H9 (cell line): ENCODE data around the gene SCN4A. TPM values are rescaled to one million over a fixed set of nuclear protein-coding genes. Genes with fewer than 3 reads are reported as not detected.
A peak's percentile ranks its signal among the peaks of the same experiment; 100 is the strongest.

Experiments
- DNase-seq: peaks from one replicate; pipeline ENCODE4 v3.0.0-alpha.2; 2017
- H2AFZ ChIP-seq: one replicate; pipeline ENCODE4 v1.6.1; 2013; ENCODE audit warnings: mild to moderate bottlenecking, low read length, control low read depth, moderate library complexity
- H2AK5ac ChIP-seq: 2 replicates; pipeline ENCODE4 v1.6.1; 2013; ENCODE audit warnings: low read length, control low read depth, mixed read lengths; ENCODE audit not compliant: insufficient read length
- H2BK120ac ChIP-seq: one replicate; pipeline ENCODE4 v1.6.1; 2013; ENCODE audit warnings: low read depth, mild to moderate bottlenecking, low read length, control low read depth, inconsistent platforms; ENCODE audit not compliant: poor library complexity, severe bottlenecking
- H2BK12ac ChIP-seq: 2 replicates; pipeline ENCODE4 v1.6.1; 2013; ENCODE audit warnings: low read length, control low read depth, mixed read lengths, low read depth; ENCODE audit not compliant: insufficient read length
- H2BK15ac ChIP-seq: 2 replicates; pipeline ENCODE4 v1.6.1; 2013; ENCODE audit warnings: low read depth, low read length, control low read depth
- H2BK20ac ChIP-seq: one replicate; pipeline ENCODE4 v1.6.1; 2013; ENCODE audit warnings: low read depth, mild to moderate bottlenecking, low read length, control low read depth, inconsistent platforms; ENCODE audit not compliant: poor library complexity, severe bottlenecking
- H2BK5ac ChIP-seq: 2 replicates; pipeline ENCODE4 v1.6.1; 2013; ENCODE audit warnings: low read length, control low read depth, mixed read lengths; ENCODE audit not compliant: insufficient read length
- H3K14ac ChIP-seq: 2 replicates; pipeline ENCODE4 v1.6.1; 2013; ENCODE audit warnings: low read length, control low read depth; ENCODE audit not compliant: insufficient read depth
- H3K18ac ChIP-seq: 2 replicates; pipeline ENCODE4 v1.6.1; 2013; ENCODE audit warnings: low read depth, mild to moderate bottlenecking, mixed read lengths, low read length, control low read depth; ENCODE audit not compliant: insufficient read length
- H3K23ac ChIP-seq: 2 replicates; pipeline ENCODE4 v1.6.1; 2013; ENCODE audit warnings: low read length, control low read depth, mixed read lengths, low read depth; ENCODE audit not compliant: insufficient read length
- H3K23me2 ChIP-seq: 2 replicates; pipeline ENCODE4 v1.6.1; 2013; ENCODE audit warnings: low read depth, mild to moderate bottlenecking, mixed read lengths, low read length, control low read depth; ENCODE audit not compliant: insufficient read length, poor library complexity, severe bottlenecking
- H3K27ac ChIP-seq: 2 replicates; pipeline ENCODE4 v1.5.1; 2013; ENCODE audit warnings: low read length, control low read depth, mixed read lengths, low read depth; ENCODE audit not compliant: insufficient read length
- H3K27me3 ChIP-seq: 2 replicates; pipeline ENCODE4 v1.6.1; 2013; ENCODE audit warnings: low read length, control low read depth, inconsistent platforms; ENCODE audit not compliant: insufficient read depth
- H3K4ac ChIP-seq: 2 replicates; pipeline ENCODE4 v1.6.1; 2013; ENCODE audit warnings: low read depth, mild to moderate bottlenecking, control low read depth, inconsistent platforms, low read length, moderate library complexity
- H3K4me1 ChIP-seq: 2 replicates; pipeline ENCODE4 v1.6.1; 2013; ENCODE audit warnings: low read length, control low read depth, inconsistent platforms; ENCODE audit not compliant: insufficient read depth
- H3K4me2 ChIP-seq: 2 replicates; pipeline ENCODE4 v1.6.1; 2013; ENCODE audit warnings: low read length, control low read depth, mixed read lengths; ENCODE audit not compliant: insufficient read length, insufficient read depth
- H3K56ac ChIP-seq: 2 replicates; pipeline ENCODE4 v1.6.1; 2013; ENCODE audit warnings: low read depth, mild to moderate bottlenecking, mixed read lengths, low read length, control low read depth; ENCODE audit not compliant: insufficient read length
- H3K79me1 ChIP-seq: 2 replicates; pipeline ENCODE4 v1.6.1; 2013; ENCODE audit warnings: low read depth, mild to moderate bottlenecking, moderate library complexity, low read length, control low read depth, inconsistent platforms; ENCODE audit not compliant: insufficient read depth, poor library complexity, severe bottlenecking
- H3K79me2 ChIP-seq: 2 replicates; pipeline ENCODE4 v1.6.1; 2013; ENCODE audit warnings: low read length, control low read depth, inconsistent platforms; ENCODE audit not compliant: insufficient read depth
- H3K9ac ChIP-seq: 2 replicates; pipeline ENCODE4 v1.6.1; 2013; ENCODE audit warnings: low read length, control low read depth, mixed read lengths; ENCODE audit not compliant: insufficient read length; ENCODE audit errors: extremely low read depth
- H3K9me3 ChIP-seq: one replicate; pipeline ENCODE4 v1.6.1; 2013; ENCODE audit warnings: low read depth, low read length, inconsistent platforms; ENCODE audit not compliant: control insufficient read depth
- H3T11ph ChIP-seq: one replicate; pipeline ENCODE4 v1.6.1; 2013; ENCODE audit warnings: mild to moderate bottlenecking, low read length, control low read depth, inconsistent platforms
- H4K20me1 ChIP-seq: one replicate; pipeline ENCODE4 v1.6.1; 2013; ENCODE audit not compliant: control insufficient read depth, insufficient read length, insufficient read depth
- H4K5ac ChIP-seq: 2 replicates; pipeline ENCODE4 v1.6.1; 2013; ENCODE audit warnings: low read depth, mild to moderate bottlenecking, mixed read lengths, low read length, control low read depth; ENCODE audit not compliant: insufficient read length
- H4K8ac ChIP-seq: replicated peaks from 2 replicates; pipeline ENCODE4 v1.6.1; 2013; ENCODE audit warnings: low read length, control low read depth, mixed read lengths, low read depth; ENCODE audit not compliant: insufficient read length
- H4K91ac ChIP-seq: 2 replicates; pipeline ENCODE4 v1.6.1; 2013; ENCODE audit warnings: low read depth, mild to moderate bottlenecking, moderate library complexity, mixed read lengths, low read length, control low read depth; ENCODE audit not compliant: insufficient read length
- H3K27ac Mint-ChIP-seq, 3 experiments: 2 replicates in 2 of 3; 3 replicates in 1 of 3; pipeline ENCODE4 v1.8.0; 2020 to 2021; ENCODE audit warnings: mixed read lengths in 3 of 3, mild to moderate bottlenecking in 1 of 3, moderate library complexity in 1 of 3
- H3K27me3 Mint-ChIP-seq: 2 replicates; pipeline ENCODE4 v1.8.0; 2021; ENCODE audit warnings: low read depth, mild to moderate bottlenecking, moderate library complexity, mixed read lengths
- H3K36me3 Mint-ChIP-seq, 3 experiments: 2 replicates in 2 of 3; 3 replicates in 1 of 3; pipeline ENCODE4 v1.8.0; 2020 to 2021; ENCODE audit warnings: low read depth in 3 of 3, mixed read lengths in 3 of 3; ENCODE audit not compliant: insufficient read depth in 1 of 3
- H3K4me1 Mint-ChIP-seq, 2 experiments: 2 replicates each; pipeline ENCODE4 v1.8.0; 2020; ENCODE audit warnings: mixed read lengths in 2 of 2
- H3K4me3 Mint-ChIP-seq, 2 experiments: 2 replicates in 1 of 2; 3 replicates in 1 of 2; pipeline ENCODE4 v1.8.0; 2020 to 2021; ENCODE audit warnings: mild to moderate bottlenecking in 2 of 2, mixed read lengths in 2 of 2, moderate library complexity in 1 of 2
- H3K9me3 Mint-ChIP-seq, 2 experiments: 2 replicates in 1 of 2; 3 replicates in 1 of 2; pipeline ENCODE4 v1.8.0; 2020; ENCODE audit warnings: mild to moderate bottlenecking in 2 of 2, mixed read lengths in 2 of 2, moderate library complexity in 1 of 2
- CTCF ChIP-seq: fragments of 200-600 bp; sonication (generic); conservative IDR thresholded peaks from 3 replicates; pipeline ENCODE4 v1.8.0; 2021; ENCODE audit warnings: antibody characterized with exemption, mild to moderate bottlenecking
- WGBS: extraction: QIAGEN DNeasy Blood & Tissue Kit; methylation state at CpG from one replicate; pipeline ENCODE4 v1.1.7; 2013; ENCODE audit warnings: missing lambda C conversion rate, low lambda C conversion rate, mixed read lengths; ENCODE audit not compliant: insufficient read length; ENCODE audit errors: extremely low coverage; 5-methylcytosine and 5-hydroxymethylcytosine counted together
- total RNA-seq: library from RNA; stranded (reverse); gene quantifications from 2 replicates; pipeline ENCODE4 v1.2.1, GENCODE V29; 2021

The SCN4A gene
- total RNA-seq, 1 experiment from 2014 or later, result 5.8 TPM

- Histone ChIP-seq H3K18ac (no peak overlapping the region), H3T11ph (no peak overlapping the region), H3K9me3 (no peaks in the 10 kb centered on the region), H2BK20ac (no peak overlapping the region), H3K27me3 (peaks cover 6% of the 10 kb centered on the region; the same call in 1 of the 2 replicates), H3K4ac (no peak overlapping the region), H2BK5ac (no peak overlapping the region), H2BK12ac (no peak overlapping the region), H3K23ac (no peak overlapping the region), H3K9ac (no peak overlapping the region), H2AFZ (no peak overlapping the region), H2BK15ac (no peak overlapping the region), H4K91ac (no peak overlapping the region), H2BK120ac (no peak overlapping the region), H3K56ac (no peak overlapping the region), H3K27ac (no peak overlapping the region), H3K4me1 (0 out of 2 replicates have a peak, but pooled peaks cover 3% of the 10 kb centered on the region), H3K4me2 (peak overlapping the region; percentile 79), H4K8ac (no peak overlapping the region), H4K20me1 (no peaks in the 10 kb centered on the region), H3K23me2 (peaks cover 11% of the 10 kb centered on the region), H3K79me2 (no peaks in the 10 kb centered on the region), H3K79me1 (no peaks in the 10 kb centered on the region), H3K14ac (no peak overlapping the region), H2AK5ac (no peak overlapping the region), H4K5ac (no peak overlapping the region)
- H3K9me3 Mint-ChIP-seq, result no peaks in the 10 kb centered on the region; a peak in 1 of 5 replicates
- H3K27me3 Mint-ChIP-seq, result peaks cover 62% of the 10 kb centered on the region
- H3K4me3 Mint-ChIP-seq, result peak overlapping the region; percentile 87 to 91
- peaks cover 3 to 15% of the 10 kb centered on the region in 2 experiments for H3K4me1 Mint-ChIP-seq
- DNase-seq, result peak; percentile 54
- 0 out of 7 replicates have a peak, but pooled peaks cover 0 to 2% (median 0%) of the 10 kb centered on the region in 3 experiments for H3K36me3 Mint-ChIP-seq
- no peak for TF ChIP-seq CTCF
- no peak overlapping the region for H3K27ac Mint-ChIP-seq
- no CpG with 5 or more reads among the region's 19 CpGs for WGBS
Measured at GRCh38 chr17:63997341-63998048, 24.8 kb upstream of the SCN4A start.
